Measurements from ENCODE around the gene SLC35B2.

SLC35B2 gene

GRCh38 chr6:44285552-44286284 is 28.4 kb upstream of the SLC35B2 start:
- DNase-seq = no peak

- DNase-seq = no peak
Observed at GRCh38 chr6:44284867-44285266, 27.5 kb upstream of the SLC35B2 start.

- DNase-seq = no peak
Observed at GRCh38 chr6:44284121-44284520, 26.8 kb upstream of the SLC35B2 start.

GRCh38 chr6:44278774-44279697 is 21.7 kb upstream of the SLC35B2 start:
- DNase-seq = no peak

GRCh38 chr6:44278315-44278714 is 21.0 kb upstream of the SLC35B2 start:
- DNase-seq = no peak

- DNase-seq = no peak
Observed at GRCh38 chr6:44277763-44278162, 20.4 kb upstream of the SLC35B2 start.

GRCh38 chr6:44276667-44277640 is 19.6 kb upstream of the SLC35B2 start:
- DNase-seq = no peak

- DNase-seq = peak in 1 of 2 donors; percentile 48
Observed at GRCh38 chr6:44275749-44276648, 18.7 kb upstream of the SLC35B2 start.

GRCh38 chr6:44275271-44275748 is 18.0 kb upstream of the SLC35B2 start:
- no peak for DNase-seq

GRCh38 chr6:44273617-44274016 is 16.3 kb upstream of the SLC35B2 start:
- DNase-seq = no peak

- DNase-seq = no peak
Observed at GRCh38 chr6:44272999-44273566, 15.8 kb upstream of the SLC35B2 start.

- no peak for DNase-seq
Observed at GRCh38 chr6:44272529-44272928, 15.2 kb upstream of the SLC35B2 start.

- no peak for DNase-seq
Observed at GRCh38 chr6:44271914-44272313, 14.6 kb upstream of the SLC35B2 start.

GRCh38 chr6:44271406-44271723 is 14.0 kb upstream of the SLC35B2 start:
- DNase-seq = no peak

- DNase-seq = no peak
Observed at GRCh38 chr6:44270526-44271405, 13.4 kb upstream of the SLC35B2 start.

- DNase-seq = no peak
Observed at GRCh38 chr6:44269921-44270525, 12.7 kb upstream of the SLC35B2 start, which contains the start of gene TMEM151B. Gene TMEM151B, plus strand, starts transcription at chr6:44270450. Its CDS starts 293 bp downstream, at chr6:44270743.

GRCh38 chr6:44269178-44269920 is 12.0 kb upstream of the SLC35B2 start:
- no peak for DNase-seq

GRCh38 chr6:44268095-44268628 is 10.8 kb upstream of the SLC35B2 start:
- DNase-seq = peak; percentile 69 to 71

- DNase-seq = no peak
Observed at GRCh38 chr6:44267252-44267651, 9.9 kb upstream of the SLC35B2 start.
